OCI-LY1 (cell line): Measurements from ENCODE around the gene ZFR.

Experiments
- CTCF ChIP-seq: fragments of 200-600 bp; sonication (generic), shearing (Covaris generic); IDR thresholded peaks from 2 replicates; pipeline ENCODE4 v1.5.1; 2017; ENCODE audit warnings: mild to moderate bottlenecking, antibody characterized with exemption, low read length, moderate library complexity, mixed read lengths
- EZH2 ChIP-seq: fragments of 200-600 bp; sonication (generic), shearing (Covaris generic); IDR thresholded peaks from 2 replicates; pipeline ENCODE4 v1.8.0; 2017; ENCODE audit warnings: borderline replicate concordance, mixed run types, mild to moderate bottlenecking, antibody characterized with exemption, low read length, moderate library complexity, mixed read lengths

DNA sequence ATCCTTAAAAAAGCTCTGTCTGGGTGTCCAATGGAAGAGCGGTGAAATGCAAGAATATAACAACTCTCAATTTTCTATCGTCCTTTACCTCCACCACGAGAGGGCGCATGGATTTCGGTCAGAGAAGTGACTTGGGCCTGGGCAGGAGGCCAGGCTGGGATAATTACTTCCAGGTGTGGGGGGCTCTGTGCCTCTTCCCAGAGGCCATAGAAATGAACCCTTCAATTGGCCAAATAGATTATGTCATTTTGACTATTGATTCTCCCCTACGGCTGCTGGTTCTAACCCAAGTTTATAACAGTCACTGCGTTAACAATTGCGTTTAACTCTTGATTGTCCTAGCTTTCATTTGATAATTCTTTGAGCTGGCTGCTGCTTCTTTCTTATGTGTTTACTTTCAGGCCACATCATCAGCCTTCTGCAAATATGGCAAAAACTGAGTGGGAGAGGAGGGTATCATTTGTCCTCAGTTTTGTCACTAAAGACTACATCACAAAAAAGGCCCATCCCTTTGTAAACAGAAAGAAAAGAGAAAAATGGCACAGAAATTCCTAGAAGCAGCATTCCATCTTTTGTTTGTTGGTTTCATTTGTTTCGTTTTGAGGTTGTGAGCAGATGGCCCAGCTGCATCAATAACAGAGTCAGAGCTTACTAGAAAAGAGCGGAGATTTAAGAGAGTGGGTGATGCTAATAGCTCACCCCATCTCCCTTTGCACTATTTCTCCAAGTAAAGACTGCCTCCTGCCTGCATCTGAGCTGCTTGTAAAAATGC, 45.4 kb upstream of the ZFR start:
- TF ChIP-seq EZH2 (no peak), CTCF (peak; percentile 79)
